Measurements from ENCODE around the gene MYO5B.

Gene MYO5B

DNA sequence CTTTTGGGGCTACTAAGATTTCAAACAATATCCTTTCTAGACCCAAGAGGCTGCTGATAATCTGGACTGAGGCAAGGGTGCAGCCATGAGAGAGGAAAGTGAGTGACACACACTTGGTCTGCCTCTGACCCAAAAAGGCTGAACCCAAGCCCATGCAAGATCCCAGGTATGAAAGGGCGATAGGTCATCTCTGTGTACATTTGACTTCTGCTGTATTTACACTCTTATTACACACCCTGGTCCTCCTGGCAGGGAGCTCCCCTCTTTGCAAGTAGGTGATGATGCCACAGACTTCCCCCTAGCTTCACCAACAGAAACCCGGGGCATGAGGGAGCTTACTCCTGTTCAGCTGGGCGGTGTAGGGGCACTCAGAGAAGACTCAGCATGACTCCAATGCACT is 319.8 kb downstream of the MYO5B start:
- peak; percentile 7 for DNase-seq (ENCODE audit: low read depth)
- TF ChIP-seq, protein P1, sequence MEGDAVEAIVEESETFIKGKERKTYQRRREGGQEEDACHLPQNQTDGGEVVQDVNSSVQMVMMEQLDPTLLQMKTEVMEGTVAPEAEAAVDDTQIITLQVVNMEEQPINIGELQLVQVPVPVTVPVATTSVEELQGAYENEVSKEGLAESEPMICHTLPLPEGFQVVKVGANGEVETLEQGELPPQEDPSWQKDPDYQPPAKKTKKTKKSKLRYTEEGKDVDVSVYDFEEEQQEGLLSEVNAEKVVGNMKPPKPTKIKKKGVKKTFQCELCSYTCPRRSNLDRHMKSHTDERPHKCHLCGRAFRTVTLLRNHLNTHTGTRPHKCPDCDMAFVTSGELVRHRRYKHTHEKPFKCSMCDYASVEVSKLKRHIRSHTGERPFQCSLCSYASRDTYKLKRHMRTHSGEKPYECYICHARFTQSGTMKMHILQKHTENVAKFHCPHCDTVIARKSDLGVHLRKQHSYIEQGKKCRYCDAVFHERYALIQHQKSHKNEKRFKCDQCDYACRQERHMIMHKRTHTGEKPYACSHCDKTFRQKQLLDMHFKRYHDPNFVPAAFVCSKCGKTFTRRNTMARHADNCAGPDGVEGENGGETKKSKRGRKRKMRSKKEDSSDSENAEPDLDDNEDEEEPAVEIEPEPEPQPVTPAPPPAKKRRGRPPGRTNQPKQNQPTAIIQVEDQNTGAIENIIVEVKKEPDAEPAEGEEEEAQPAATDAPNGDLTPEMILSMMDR (IDR thresholded peaks at IDR 0.05; ENCODE audit: insufficient read depth, low read depth, low read length, missing control alignments), result no peak
- H3K4me3 ChIP-seq (ENCODE audit: low read depth, low read length), result no peak overlapping the region

DNA sequence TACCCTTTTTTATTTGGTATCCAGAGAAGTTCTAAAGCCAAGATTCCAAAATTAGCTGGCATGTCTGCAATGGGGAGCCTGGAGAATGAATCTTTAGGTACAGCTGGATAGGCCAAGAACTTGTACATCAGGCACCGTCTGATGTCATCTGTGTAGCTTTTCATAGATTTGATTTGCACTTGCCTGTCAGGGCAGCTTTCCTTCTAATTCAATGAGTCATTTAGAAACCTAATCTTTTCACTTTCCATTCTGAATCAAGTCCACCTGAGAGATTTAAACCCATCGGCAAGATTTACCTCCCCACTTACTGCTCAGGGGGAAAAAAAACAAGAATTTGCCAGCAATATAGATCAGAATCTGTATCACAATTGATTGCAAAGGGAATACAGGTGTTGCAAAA is 320.7 kb downstream of the MYO5B start:
- peak; percentile 52 for DNase-seq (ENCODE audit: low read depth)
- no peak overlapping the region for H3K4me3 ChIP-seq (ENCODE audit: low read depth, low read length)
- TF ChIP-seq, protein P1 (IDR thresholded peaks at IDR 0.05; ENCODE audit: insufficient read depth, low read depth, low read length, missing control alignments), result no peak

DNA sequence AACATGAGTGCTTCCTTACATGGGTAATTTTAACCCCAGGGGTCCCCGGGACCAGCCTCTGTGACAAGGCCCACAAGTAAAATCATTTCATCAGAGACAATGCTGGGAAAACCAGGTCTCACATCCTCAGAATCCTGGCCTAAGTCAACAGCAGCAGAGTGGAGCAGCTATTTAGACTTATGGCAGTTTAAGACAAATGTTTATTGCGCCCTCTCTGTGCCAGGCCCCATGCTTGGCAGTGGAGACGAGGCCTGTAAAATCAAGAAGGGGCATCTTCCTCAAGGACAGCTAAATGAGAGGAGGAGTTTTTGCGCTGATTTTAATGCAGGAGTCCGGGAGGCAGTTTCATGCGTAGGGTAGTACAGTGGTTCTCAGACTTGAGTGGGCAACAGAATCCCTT is 325.6 kb downstream of the MYO5B start:
- TF ChIP-seq, protein P1 (IDR thresholded peaks at IDR 0.05; ENCODE audit: insufficient read depth, low read depth, low read length, missing control alignments), result no peak
- no peak for DNase-seq (ENCODE audit: low read depth)
- H3K4me3 ChIP-seq (ENCODE audit: low read depth, low read length), result no peak overlapping the region

DNA sequence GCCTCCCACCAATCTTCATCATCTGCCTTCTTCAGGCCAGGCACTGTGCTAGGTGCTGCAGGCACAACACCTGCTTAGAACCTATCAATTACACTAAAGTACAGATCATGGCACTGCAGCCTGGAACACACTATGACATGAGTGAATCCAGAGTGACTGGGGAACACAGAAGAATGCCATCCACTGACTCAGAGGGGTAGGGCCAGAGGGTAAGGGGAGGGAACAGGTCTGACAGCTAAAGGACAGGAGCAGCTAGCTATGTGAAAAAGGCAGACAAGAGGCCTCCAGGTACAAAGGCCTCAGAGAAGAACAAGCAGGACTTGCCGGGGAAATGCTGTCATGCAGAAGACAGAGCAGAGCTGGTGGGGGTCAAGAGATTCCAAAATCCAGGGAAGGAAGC is 328.3 kb downstream of the MYO5B start:
- TF ChIP-seq, protein P1 (IDR thresholded peaks at IDR 0.05; ENCODE audit: insufficient read depth, low read depth, low read length, missing control alignments), result no peak
- no peak for DNase-seq (ENCODE audit: low read depth)

DNA sequence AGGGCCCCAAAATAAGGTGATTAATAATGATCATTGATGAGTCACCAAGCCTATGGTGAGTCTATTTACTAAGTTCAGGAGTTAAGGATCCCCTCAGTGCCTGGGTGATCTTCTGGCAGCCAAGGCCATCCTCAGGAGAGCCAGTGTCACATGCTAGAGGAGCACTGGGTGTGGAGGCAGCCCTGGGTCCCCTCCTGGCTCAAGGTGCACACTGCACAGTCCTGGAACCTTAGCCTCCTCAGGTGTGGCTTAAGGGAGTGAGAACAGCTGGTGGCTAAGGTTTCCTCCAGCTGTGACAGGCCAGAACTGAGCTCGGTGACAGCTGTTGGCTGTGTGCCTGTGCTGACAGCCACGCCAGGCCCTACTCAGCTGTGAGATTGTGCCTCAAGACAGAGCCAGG is 329.5 kb downstream of the MYO5B start:
- TF ChIP-seq, protein P1 (IDR thresholded peaks at IDR 0.05; ENCODE audit: insufficient read depth, low read depth, low read length, missing control alignments), result no peak
- DNase-seq (ENCODE audit: low read depth), result peak; percentile 33
- H3K4me3 ChIP-seq (ENCODE audit: low read depth, low read length), result no peak overlapping the region

More for the DNA sequence above, 328.3 kb downstream of the MYO5B start:
- H3K4me3 ChIP-seq (ENCODE audit: low read depth, low read length), result no peak overlapping the region

DNA sequence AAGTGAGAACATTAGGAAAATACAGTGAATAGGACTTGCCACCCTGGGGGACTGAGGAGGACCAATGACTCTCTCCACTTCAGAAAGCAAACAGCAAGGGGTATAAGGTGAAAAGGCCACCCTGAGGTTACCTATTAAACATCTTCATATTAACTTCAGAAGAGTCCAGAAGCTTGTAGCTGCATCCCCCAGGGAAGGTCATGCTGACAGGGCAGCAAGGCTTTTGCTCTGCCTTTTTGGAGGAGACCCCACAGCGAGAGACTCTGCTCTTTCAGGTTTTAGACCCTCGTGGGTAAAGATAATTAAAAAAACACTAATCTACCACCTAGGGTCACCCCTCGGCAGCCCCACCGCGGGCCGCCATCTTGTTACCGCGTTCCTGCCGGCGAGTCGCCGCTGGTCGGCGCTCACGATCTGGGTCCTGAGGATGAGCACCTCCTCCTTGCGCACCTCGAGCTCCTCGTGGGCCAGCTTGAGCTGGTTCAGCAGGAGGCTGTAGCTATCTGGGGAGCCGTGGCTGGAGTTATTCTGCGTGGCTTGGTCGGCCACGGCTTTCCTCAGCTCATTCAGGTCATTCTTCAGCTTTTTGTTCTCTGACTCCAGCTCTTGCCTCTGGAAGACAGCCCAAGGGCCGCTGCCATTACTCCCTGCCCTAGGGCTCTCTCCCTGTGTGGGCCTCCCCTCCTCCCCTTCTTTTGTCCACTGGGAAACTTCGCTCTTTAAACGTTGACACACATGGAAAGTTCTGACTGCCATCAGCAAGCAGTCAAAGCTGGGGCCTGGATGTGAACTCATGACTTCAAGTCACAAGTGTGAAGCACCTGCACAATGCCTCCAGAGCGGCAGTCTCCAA is 331.0 kb downstream of the MYO5B start:
- no peak for DNase-seq (ENCODE audit: low read depth)
- TF ChIP-seq, protein P1 (IDR thresholded peaks at IDR 0.05; ENCODE audit: insufficient read depth, low read depth, low read length, missing control alignments), result no peak
- H3K4me3 ChIP-seq (ENCODE audit: low read depth, low read length), result no peak overlapping the region
